Rectal smooth muscle tissue (tissue), 1 donor: ENCODE measurements around the gene ZNF335.

Experiments
- H3K27ac ChIP-seq: one replicate; pipeline ENCODE4 v1.7.0; 2013; ENCODE audit warnings: low read depth, low read length, inconsistent platforms
- H3K27me3 ChIP-seq: one replicate; pipeline ENCODE4 v1.7.0; 2013; ENCODE audit warnings: low read length; ENCODE audit not compliant: control insufficient read depth, insufficient read depth
- H3K36me3 ChIP-seq: one replicate; pipeline ENCODE4 v1.7.0; 2013; ENCODE audit warnings: low read length; ENCODE audit not compliant: control insufficient read depth, insufficient read depth
- H3K4me1 ChIP-seq: one replicate; pipeline ENCODE4 v1.7.0; 2013; ENCODE audit warnings: low read length; ENCODE audit not compliant: control insufficient read depth, insufficient read depth
- H3K4me3 ChIP-seq: one replicate; pipeline ENCODE4 v1.7.0; 2013; ENCODE audit warnings: low read length
- H3K9ac ChIP-seq: one replicate; pipeline ENCODE4 v1.7.0; 2013; ENCODE audit warnings: low read length

Gene ZNF335

GRCh38 chr20:46010491-46011391 lies 38.7 kb upstream of the ZNF335 start:
- Histone ChIP-seq H3K4me3 (peak overlapping the region; percentile 18), H3K9ac (no peak overlapping the region), H3K4me1 (no peaks in the 10 kb centered on the region), H3K27ac (no peak overlapping the region), H3K36me3 (no peaks in the 10 kb centered on the region), H3K27me3 (peaks cover 28% of the 10 kb centered on the region)

- Histone ChIP-seq H3K27ac (no peak overlapping the region), H3K27me3 (peaks cover 28% of the 10 kb centered on the region), H3K36me3 (no peaks in the 10 kb centered on the region), H3K9ac (no peak overlapping the region), H3K4me1 (no peaks in the 10 kb centered on the region), H3K4me3 (no peak overlapping the region)
Measured at GRCh38 chr20:46009816-46010215, 37.8 kb upstream of the ZNF335 start.

DNA sequence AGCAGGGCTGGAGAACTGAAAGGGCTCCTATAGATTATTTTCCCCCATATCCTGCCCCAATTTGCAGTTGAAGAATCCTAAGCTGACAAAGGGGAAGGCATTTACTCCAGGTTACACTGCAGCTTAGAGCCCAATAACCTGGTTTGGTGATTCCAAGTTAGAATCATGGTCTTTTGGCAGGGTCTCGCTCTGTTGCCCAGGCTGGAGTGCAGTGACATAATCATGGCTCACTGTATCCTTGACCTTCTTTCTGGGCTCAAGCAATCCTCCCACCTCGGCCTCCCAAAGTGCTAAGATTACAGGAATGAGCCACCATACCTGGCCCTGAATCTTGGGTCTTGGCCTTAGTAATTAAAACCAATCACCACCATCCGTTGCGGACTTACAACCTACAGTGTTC lies 35.7 kb upstream of the ZNF335 start:
- H3K27me3 ChIP-seq, result peaks cover 21% of the 10 kb centered on the region

GRCh38 chr20:46006964-46007363 lies 35.0 kb upstream of the ZNF335 start:
- peaks cover 18% of the 10 kb centered on the region for H3K27me3 ChIP-seq
- no peaks in the 10 kb centered on the region for H3K4me1 ChIP-seq

More for the DNA sequence above, 35.7 kb upstream of the ZNF335 start:
- Histone ChIP-seq H3K4me1 (no peaks in the 10 kb centered on the region), H3K27ac (no peak overlapping the region), H3K4me3 (no peak overlapping the region), H3K36me3 (no peaks in the 10 kb centered on the region), H3K9ac (no peak overlapping the region)

GRCh38 chr20:46006022-46006705 lies 34.2 kb upstream of the ZNF335 start:
- H3K9ac ChIP-seq, result no peak overlapping the region
- no peak overlapping the region for H3K27ac ChIP-seq
- H3K27me3 ChIP-seq, result peaks cover 10% of the 10 kb centered on the region
- H3K4me1 ChIP-seq, result no peaks in the 10 kb centered on the region
- H3K4me3 ChIP-seq, result no peak overlapping the region
- H3K36me3 ChIP-seq, result no peaks in the 10 kb centered on the region

More at GRCh38 chr20:46006964-46007363, 35.0 kb upstream of the ZNF335 start:
- Histone ChIP-seq H3K9ac (no peak overlapping the region), H3K4me3 (no peak overlapping the region), H3K36me3 (no peaks in the 10 kb centered on the region), H3K27ac (no peak overlapping the region)

DNA sequence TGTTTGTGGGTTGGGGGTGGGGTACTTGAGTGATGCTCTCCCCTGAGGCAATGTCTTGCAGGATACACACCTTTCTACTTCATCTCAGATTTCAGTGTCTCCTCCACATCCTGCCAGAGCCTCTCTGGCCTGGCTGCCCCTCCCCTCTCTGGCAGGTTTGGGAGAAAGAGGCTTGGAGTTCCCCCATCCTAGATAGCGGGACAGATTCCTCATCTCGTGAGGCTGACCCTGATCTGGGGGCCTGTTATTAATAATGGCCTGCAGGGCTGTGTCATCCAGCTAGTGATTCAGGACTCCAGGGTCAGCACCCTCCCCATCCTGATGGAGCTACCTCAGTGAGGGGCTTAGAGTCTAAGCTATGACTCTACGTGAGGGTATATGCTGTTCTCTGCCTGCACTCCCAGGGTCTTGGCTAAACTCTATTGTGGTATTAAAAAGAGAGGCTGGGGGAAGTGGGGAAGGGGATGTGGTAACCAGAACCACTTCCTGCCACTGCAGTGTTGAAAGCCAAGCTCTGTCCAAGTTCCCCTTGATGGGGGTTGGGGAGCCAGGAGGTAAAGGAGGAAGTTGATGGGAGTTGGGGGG lies 33.0 kb upstream of the ZNF335 start:
- Histone ChIP-seq H3K36me3 (no peaks in the 10 kb centered on the region), H3K27me3 (no peaks in the 10 kb centered on the region), H3K27ac (no peak overlapping the region), H3K4me3 (no peak overlapping the region), H3K9ac (no peak overlapping the region), H3K4me1 (no peaks in the 10 kb centered on the region)

DNA sequence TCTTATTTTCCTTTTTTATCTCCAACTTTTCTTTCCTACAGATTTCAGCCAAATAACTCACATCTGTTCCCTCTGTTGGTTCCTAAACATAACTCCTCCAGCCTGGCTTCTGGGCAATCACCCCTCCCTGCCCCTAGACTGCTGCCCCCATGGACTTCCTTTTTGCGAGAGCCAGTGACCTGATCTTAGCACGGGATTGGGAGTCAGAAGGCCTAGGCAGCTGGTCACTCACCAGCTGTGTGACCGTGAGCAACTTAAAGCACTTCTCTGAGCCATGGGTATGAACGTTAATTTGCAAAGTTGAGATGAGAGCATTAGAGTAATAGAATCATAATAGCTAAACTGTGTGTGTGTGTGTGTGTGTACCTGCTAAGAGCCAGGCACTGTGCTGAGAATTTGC lies 32.2 kb upstream of the ZNF335 start:
- no peaks in the 10 kb centered on the region for H3K4me1 ChIP-seq
- no peaks in the 10 kb centered on the region for H3K27me3 ChIP-seq
- no peak overlapping the region for H3K4me3 ChIP-seq
- H3K9ac ChIP-seq, result no peak overlapping the region
- no peak overlapping the region for H3K27ac ChIP-seq
- H3K36me3 ChIP-seq, result no peaks in the 10 kb centered on the region

DNA sequence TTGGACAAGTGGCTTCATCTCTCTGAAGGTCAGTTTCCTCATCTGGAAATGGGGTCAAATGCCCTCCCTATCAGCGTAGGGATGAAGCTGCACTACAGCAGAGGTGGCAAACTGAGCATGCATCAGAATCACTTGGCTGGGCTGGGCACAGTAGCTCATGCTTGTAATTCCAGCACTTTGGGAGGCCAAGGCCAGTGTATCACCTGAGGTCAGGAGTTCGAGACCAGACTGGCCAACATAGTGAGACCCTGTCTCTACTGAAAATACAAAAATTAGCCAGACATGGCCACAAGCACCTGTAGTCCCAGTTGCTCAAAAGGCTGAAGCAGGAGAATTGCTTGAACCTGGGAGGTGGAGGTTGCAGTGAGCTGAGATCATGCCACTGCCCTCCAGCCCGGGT lies 30.0 kb upstream of the ZNF335 start:
- H3K27ac ChIP-seq, result no peak overlapping the region
- H3K9ac ChIP-seq, result no peak overlapping the region
- no peaks in the 10 kb centered on the region for H3K4me1 ChIP-seq
- peaks cover 3% of the 10 kb centered on the region for H3K27me3 ChIP-seq
- H3K36me3 ChIP-seq, result no peaks in the 10 kb centered on the region
- H3K4me3 ChIP-seq, result no peak overlapping the region

GRCh38 chr20:46001498-46001897 lies 29.5 kb upstream of the ZNF335 start:
- Histone ChIP-seq H3K27me3 (peaks cover 3% of the 10 kb centered on the region), H3K27ac (no peak overlapping the region), H3K4me1 (no peaks in the 10 kb centered on the region), H3K36me3 (no peaks in the 10 kb centered on the region), H3K4me3 (no peak overlapping the region), H3K9ac (no peak overlapping the region)

GRCh38 chr20:46000262-46000996 lies 28.4 kb upstream of the ZNF335 start:
- H3K4me3 ChIP-seq, result no peak overlapping the region
- no peak overlapping the region for H3K9ac ChIP-seq
- H3K27ac ChIP-seq, result no peak overlapping the region
- H3K36me3 ChIP-seq, result no peaks in the 10 kb centered on the region
- no peaks in the 10 kb centered on the region for H3K4me1 ChIP-seq
- H3K27me3 ChIP-seq, result peaks cover 3% of the 10 kb centered on the region

DNA sequence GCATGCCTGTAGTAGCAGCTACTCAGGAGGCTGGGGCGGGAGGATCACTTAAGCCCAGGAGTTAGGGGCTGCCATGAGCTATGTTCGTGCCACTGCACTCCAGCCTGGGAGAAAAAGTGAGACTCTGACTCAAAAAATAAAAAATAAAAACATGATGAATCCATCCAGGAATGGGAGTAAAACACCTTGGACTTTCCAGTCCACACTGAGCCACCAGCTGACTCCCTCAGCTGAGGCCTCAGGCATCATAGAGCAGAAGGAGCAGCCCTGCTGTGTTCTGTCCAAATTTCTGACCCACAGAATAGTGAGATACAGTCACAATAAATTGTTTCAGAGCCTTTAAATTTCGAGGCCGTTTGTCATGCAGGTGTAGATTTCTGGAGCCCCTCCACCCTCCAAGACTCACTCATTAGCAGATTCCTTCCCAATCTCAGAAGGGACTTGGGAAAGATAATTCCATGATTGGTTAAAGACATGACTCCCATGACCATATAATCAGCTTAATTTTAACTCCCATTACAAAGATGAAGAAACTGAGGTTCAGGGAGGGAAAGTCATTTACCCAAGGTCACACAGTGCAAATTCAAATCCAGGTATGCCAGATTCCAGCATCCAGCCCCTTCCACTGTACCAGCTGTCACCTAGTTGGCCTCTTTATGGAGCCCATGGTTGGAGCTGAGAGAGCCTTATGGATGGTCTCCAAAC lies 27.7 kb upstream of the ZNF335 start:
- Histone ChIP-seq H3K27me3 (peaks cover 3% of the 10 kb centered on the region), H3K9ac (no peak overlapping the region), H3K4me1 (no peaks in the 10 kb centered on the region), H3K4me3 (no peak overlapping the region), H3K36me3 (no peaks in the 10 kb centered on the region), H3K27ac (no peak overlapping the region)
